GM12878 (cell line): ENCODE data around the gene ZNF735. TPM values are rescaled to one million over a fixed set of nuclear protein-coding genes. Genes with fewer than 3 reads are reported as not detected.

Experiments used
- ATAC-seq: fragments of 200-7000 bp; cut with Tn5 transposase; 3 replicates; pipeline ENCODE4 v1.9.1; 2020; ENCODE audit warnings: mild to moderate bottlenecking, moderate library complexity
- BruUV-seq: library from RNA; stranded (reverse); fragments of 400-500 nt; replicated peaks from 2 replicates; lab custom pipeline; 2021; lab: Mats Ljungman, UMichigan
- CTCF ChIA-PET: fragments of 300-600 bp; sonication (Branson Sonifier 250); formaldehyde crosslinking; extraction: SDS; loops from one replicate; lab custom pipeline; 2021; ENCODE audit warnings: inconsistent platforms; lab: Yijun Ruan, JAX
- POLR2A ChIA-PET: fragments of 350-600 bp; formaldehyde crosslinking; extraction: SDS; loops from one replicate; lab custom pipeline; 2021; ENCODE audit warnings: inconsistent platforms; lab: Charles Lee
- RAD21 ChIA-PET: fragments of 300-600 bp; sonication (Branson Sonifier 250); formaldehyde crosslinking; loops from one replicate; lab custom pipeline; 2023; ENCODE audit warnings: antibody characterized with exemption; ENCODE audit not compliant: unreplicated experiment; lab: Charles Lee
- SMC1A ChIA-PET: fragments of 300-600 bp; sonication (Branson Sonifier 250); formaldehyde crosslinking; loops from one replicate; lab custom pipeline; 2023; ENCODE audit not compliant: unreplicated experiment, uncharacterized antibody; lab: Charles Lee
- DNase-seq: peaks from one replicate; pipeline ENCODE4 v3.0.0-alpha.2; 2011; ENCODE audit warnings: low read depth, low spot score
- FAIRE-seq: peaks from 3 replicates; lab custom pipeline; 2011; peaks lifted over from hg19 to GRCh38; lab: Jason Lieb, UNC
- H2AFZ ChIP-seq: 2 replicates; pipeline ENCODE4 v1.6.0; 2011; ENCODE audit warnings: low read depth, low read length, control low read depth; ENCODE audit not compliant: control insufficient read depth
- H3K27ac ChIP-seq: 2 replicates; pipeline ENCODE4 v1.5.1; 2011; ENCODE audit warnings: control low read depth; ENCODE audit not compliant: control insufficient read depth, insufficient read depth
- H3K27me3 ChIP-seq, 2 experiments: replicated peaks in 1 of 2; 2 replicates each; pipeline versions ENCODE4 v1.6.0 to v1.6.1; 2011; ENCODE audit warnings: low read length in 1 of 2; ENCODE audit not compliant: control insufficient read depth in 2 of 2, insufficient read depth in 2 of 2
- H3K36me3 ChIP-seq, 2 experiments: 2 replicates each; pipeline ENCODE4 v1.5.1; 2011; ENCODE audit warnings: low read length in 1 of 2; ENCODE audit not compliant: control insufficient read depth in 2 of 2, insufficient read depth in 2 of 2
- H3K4me1 ChIP-seq: 2 replicates; pipeline ENCODE4 v1.6.1; 2011; ENCODE audit warnings: mild to moderate bottlenecking, low read length, moderate library complexity, mixed read lengths; ENCODE audit not compliant: control insufficient read depth, insufficient read depth
- H3K4me2 ChIP-seq: 2 replicates; pipeline ENCODE4 v1.6.0; 2011; ENCODE audit warnings: control low read depth; ENCODE audit not compliant: control insufficient read depth, insufficient read depth
- H3K4me3 ChIP-seq: fragments of 200-600 bp; sonication (generic); 2 replicates; pipeline ENCODE4 v1.5.1; 2016
- H3K79me2 ChIP-seq: 2 replicates; pipeline ENCODE4 v1.6.0; 2011; ENCODE audit warnings: low read length; ENCODE audit not compliant: control insufficient read depth, insufficient read depth
- H3K9ac ChIP-seq: 2 replicates; pipeline ENCODE4 v1.8.0; 2011; ENCODE audit warnings: low read length, control low read depth, mixed read lengths; ENCODE audit not compliant: control insufficient read depth, insufficient read depth
- H3K9me3 ChIP-seq: replicated peaks from 3 replicates; pipeline ENCODE4 v1.5.1; 2011; ENCODE audit warnings: mild to moderate bottlenecking, low read length; ENCODE audit not compliant: control insufficient read depth, insufficient read depth
- H4K20me1 ChIP-seq: 2 replicates; pipeline ENCODE4 v1.6.0; 2011; ENCODE audit not compliant: control insufficient read depth, insufficient read depth
- CHD1 ChIP-seq: IDR thresholded peaks from 2 replicates; pipeline ENCODE4 v1.6.1; 2012; ENCODE audit warnings: low read depth, low read length, improper control_type of control experiment
- EGR1 ChIP-seq, 2 experiments: IDR thresholded peaks; 1 replicate in 1 of 2; 2 replicates in 1 of 2; pipeline ENCODE4 v1.6.1; 2011 to 2012; ENCODE audit warnings: low read depth in 2 of 2, low read length in 2 of 2, borderline replicate concordance in 1 of 2, mild to moderate bottlenecking in 1 of 2, moderate library complexity in 1 of 2
- ELK1 ChIP-seq: IDR thresholded peaks from 2 replicates; pipeline ENCODE4 v1.6.1; 2012; ENCODE audit warnings: low read depth, low read length, improper control_type of control experiment
- JUNB ChIP-seq: IDR thresholded peaks from 2 replicates; pipeline ENCODE4 v1.6.1; 2016; ENCODE audit warnings: antibody characterized with exemption, mild to moderate bottlenecking
- NFYB ChIP-seq: IDR thresholded peaks from 2 replicates; pipeline ENCODE4 v1.6.1; 2011; ENCODE audit warnings: low read depth, mild to moderate bottlenecking, low read length, improper control_type of control experiment, moderate library complexity; ENCODE audit not compliant: insufficient read depth
- NR2F1 ChIP-seq: fragments of 450-650 bp; conservative IDR thresholded peaks from 2 replicates; pipeline ENCODE4 v1.6.1; 2017; ENCODE audit warnings: mild to moderate bottlenecking
- POLR2AphosphoS5 ChIP-seq: IDR thresholded peaks from 2 replicates; pipeline ENCODE4 v1.6.1; 2011; ENCODE audit warnings: mild to moderate bottlenecking, low read length, inconsistent platforms
- RUNX3 ChIP-seq: IDR thresholded peaks from 2 replicates; pipeline ENCODE4 v1.6.1; 2012; ENCODE audit warnings: low read length, inconsistent platforms
- ZZZ3 ChIP-seq: IDR thresholded peaks from 2 replicates; pipeline ENCODE4 v1.6.1; 2011; ENCODE audit warnings: low read depth; ENCODE audit not compliant: control insufficient read depth, insufficient read length
- WGBS: methylation state at CpG from one replicate; pipeline ENCODE4 v1.1.6; 2016; ENCODE audit warnings: low lambda C conversion rate; ENCODE audit not compliant: insufficient replicate concordance, insufficient coverage; ENCODE audit errors: missing lambda C conversion rate; 5-methylcytosine and 5-hydroxymethylcytosine counted together
- in situ Hi-C: fragments of 300-500 bp; cut with MboI; formaldehyde crosslinking; loops from 9 replicates; pipeline ENCODE4 v1.14.3; 2018; ENCODE audit warnings: mixed read lengths
- intact Hi-C: fragments of 100-400 bp; cut with micrococcal nuclease; formaldehyde crosslinking; loops from one replicate; pipeline ENCODE4 v1.14.2; 2022; ENCODE audit not compliant: unreplicated experiment
- polyA plus RNA-seq, 11 experiments: library from polyadenylated mRNA; depleted of rRNA in 4 of 11; unstranded in 6 of 11; stranded (reverse) in 5 of 11; fragments of >200 nt; fragmentation: Nextera tagmentation in 4 of 11; fragmentation: Illumina TruSeq in 1 of 11; extraction: Ambion mirVana in 4 of 11; extraction: Trizol in 1 of 11; gene quantifications; 1 replicate in 1 of 11; 2 replicates in 10 of 11; pipeline versions ENCODE4 v1.2.1 to v1.2.3, GENCODE V29; 2011 to 2016; ENCODE audit warnings: inconsistent platforms in 2 of 11, missing spikeins in 2 of 11, low read depth in 1 of 11
- total RNA-seq, 4 experiments: library from RNA; depleted of rRNA in 3 of 4; stranded (reverse); fragments of >200 nt in 3 of 4; fragmentation: Illumina TruSeq in 1 of 4; extraction: Trizol in 1 of 4; gene quantifications; 2 replicates each; pipeline versions ENCODE4 v1.2.1 to v1.2.3, GENCODE V29; 2013 to 2021
- TF ChIP-seq, protein P1 (sequence below): fragments of 450-650 bp; IDR thresholded peaks from 2 replicates; pipeline ENCODE4 v1.6.1; 2017; ENCODE audit warnings: mild to moderate bottlenecking

The ZNF735 gene
- total and polyA plus RNA-seq, 10 of the 15 experiments (the other 5 are each of a cell fraction or from before 2014, with no cell fraction given): not detected

DNA sequence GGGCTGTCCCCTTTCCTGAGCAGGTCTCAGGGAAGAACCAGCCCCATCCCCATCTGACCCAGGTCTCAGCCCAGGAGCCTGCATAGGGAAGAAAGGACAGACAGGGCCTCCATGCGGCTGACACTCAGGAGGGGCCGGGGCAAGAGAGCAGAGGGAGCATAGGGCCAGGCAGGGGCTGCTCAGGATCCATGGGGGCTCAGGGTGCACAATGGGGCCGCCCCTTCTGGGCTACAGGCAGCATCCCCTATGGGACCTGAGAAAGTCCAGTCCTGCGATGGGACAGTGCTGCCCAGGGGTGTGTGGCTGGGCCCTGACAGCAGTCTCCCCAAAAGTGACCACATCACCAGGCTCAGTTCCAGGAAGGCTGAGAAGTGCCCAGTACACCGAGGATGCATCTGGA, 32.7 kb upstream of the ZNF735 start:
- Histone ChIP-seq H3K36me3 (no peaks in the 10 kb centered on the region), H4K20me1 (no peaks in the 10 kb centered on the region), H3K27ac (no peak overlapping the region), H3K9me3 (no peaks in the 10 kb centered on the region; the same call in 2 of the 3 replicates), H2AFZ (no peak overlapping the region), H3K4me3 (no peak overlapping the region), H3K4me2 (no peak overlapping the region), H3K79me2 (no peaks in the 10 kb centered on the region), H3K9ac (no peak overlapping the region), H3K27me3 (no peaks in the 10 kb centered on the region), H3K4me1 (no peaks in the 10 kb centered on the region)
- intact Hi-C loops: no loop called here
- no peak for FAIRE-seq
- POLR2A ChIA-PET: no interaction called here
- no peak for DNase-seq
- SMC1A ChIA-PET: no interaction called here
- TF ChIP-seq NFYB (no peak), NR2F1 (no peak), RUNX3 (no peak), JUNB (no peak), ELK1 (no peak), CHD1 (no peak), ZZZ3 (no peak), POLR2AphosphoS5 (no peak), EGR1 (IDR thresholded peaks at IDR 0.05; ENCODE audit: borderline replicate concordance in 1 of 2, low read depth in 2 of 2, low read length in 2 of 2) (no peak)
- TF ChIP-seq, protein P1, sequence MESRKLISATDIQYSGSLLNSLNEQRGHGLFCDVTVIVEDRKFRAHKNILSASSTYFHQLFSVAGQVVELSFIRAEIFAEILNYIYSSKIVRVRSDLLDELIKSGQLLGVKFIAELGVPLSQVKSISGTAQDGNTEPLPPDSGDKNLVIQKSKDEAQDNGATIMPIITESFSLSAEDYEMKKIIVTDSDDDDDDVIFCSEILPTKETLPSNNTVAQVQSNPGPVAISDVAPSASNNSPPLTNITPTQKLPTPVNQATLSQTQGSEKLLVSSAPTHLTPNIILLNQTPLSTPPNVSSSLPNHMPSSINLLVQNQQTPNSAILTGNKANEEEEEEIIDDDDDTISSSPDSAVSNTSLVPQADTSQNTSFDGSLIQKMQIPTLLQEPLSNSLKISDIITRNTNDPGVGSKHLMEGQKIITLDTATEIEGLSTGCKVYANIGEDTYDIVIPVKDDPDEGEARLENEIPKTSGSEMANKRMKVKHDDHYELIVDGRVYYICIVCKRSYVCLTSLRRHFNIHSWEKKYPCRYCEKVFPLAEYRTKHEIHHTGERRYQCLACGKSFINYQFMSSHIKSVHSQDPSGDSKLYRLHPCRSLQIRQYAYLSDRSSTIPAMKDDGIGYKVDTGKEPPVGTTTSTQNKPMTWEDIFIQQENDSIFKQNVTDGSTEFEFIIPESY: no peak
- BruUV-seq: no TSS peak
- no peak for ATAC-seq
- 9% methylated on average over 5 of the region's 5 CpGs for WGBS
- CTCF ChIA-PET: no interaction called here
- in situ Hi-C loops: no loop called here
- RAD21 ChIA-PET: no interaction called here
